GF-D8 (cell line): Measurements from ENCODE around the gene KCND2.
"Not testable (repeated sequence)": the region's sequence is repeated elsewhere in the genome, so short reads cannot be mapped to it uniquely, and the experiment has no call there.

ENCODE experiments used
- DNase-seq: peaks from one replicate; lab custom pipeline; 2025; lab: John Stamatoyannopoulos, UW

Gene KCND2

GRCh38 chr7:120272701-120273475 lies at the start of gene KCND2:
Gene KCND2 (plus strand): TSS chr7:120273175.
- no peak for DNase-seq

DNA sequence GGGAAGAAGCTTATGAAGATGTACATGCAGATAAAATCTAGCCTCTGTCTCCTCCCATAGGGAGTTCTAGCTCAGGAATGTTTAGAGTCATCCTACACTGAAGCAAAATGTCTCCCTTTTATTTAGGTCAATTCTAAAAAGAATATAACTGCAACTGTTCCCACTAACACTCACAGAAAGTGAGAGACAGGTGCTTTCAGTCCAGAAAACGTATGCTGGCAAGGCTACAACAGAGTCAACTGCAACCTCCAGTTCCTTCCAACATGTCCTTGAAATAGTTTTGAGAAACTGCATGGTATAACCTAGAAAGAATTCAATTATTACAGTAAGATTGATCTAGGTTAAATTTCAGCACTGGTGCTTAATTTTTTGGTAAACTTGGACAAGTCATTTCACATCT lies 46.8 kb upstream of the KCND2 start:
- DNase-seq: no peak

GRCh38 chr7:120227255-120227654 lies 45.7 kb upstream of the KCND2 start:
- no peak for DNase-seq

GRCh38 chr7:120229084-120229483 lies 43.9 kb upstream of the KCND2 start:
- no peak for DNase-seq

DNA sequence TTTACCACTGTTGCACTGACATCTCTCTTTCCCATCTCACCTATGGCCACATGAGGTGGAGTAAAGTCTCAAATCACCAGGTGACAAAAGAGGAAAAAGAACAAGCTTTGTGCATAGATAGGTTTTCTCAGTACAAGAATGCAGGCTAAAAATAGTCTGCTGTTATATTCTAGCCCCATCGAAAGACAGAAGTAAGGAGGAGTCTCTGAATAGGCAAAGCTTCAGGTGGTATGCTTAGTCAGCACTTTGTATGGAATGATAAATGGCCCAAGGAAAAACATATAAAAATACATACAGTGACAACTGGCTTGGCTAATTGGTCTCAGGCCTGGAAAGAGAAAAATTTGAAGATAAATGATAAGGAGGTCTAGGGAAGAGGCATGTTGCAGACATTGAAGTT lies 39.6 kb upstream of the KCND2 start:
- DNase-seq: no peak

DNA sequence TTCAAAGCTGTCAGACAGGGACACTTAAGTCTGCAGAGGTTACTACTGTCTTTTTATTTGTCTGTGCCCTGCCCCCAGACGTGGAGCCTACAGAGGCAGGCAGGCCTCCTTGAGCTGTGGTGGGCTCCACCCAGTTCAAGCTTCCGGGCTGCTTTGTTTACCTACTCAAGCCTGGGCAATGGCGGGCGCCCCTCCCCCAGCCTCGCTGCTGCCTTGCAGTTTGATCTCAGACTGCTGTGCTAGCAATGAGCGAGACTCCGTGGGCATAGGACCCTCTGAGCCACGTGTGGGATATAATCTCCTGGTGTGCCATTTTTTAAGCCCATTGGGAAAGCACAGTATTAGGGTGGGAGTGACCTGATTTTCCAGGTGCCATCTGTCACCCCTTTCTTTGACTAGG lies 32.6 kb upstream of the KCND2 start:
- DNase-seq: not testable (repeated sequence)

DNA sequence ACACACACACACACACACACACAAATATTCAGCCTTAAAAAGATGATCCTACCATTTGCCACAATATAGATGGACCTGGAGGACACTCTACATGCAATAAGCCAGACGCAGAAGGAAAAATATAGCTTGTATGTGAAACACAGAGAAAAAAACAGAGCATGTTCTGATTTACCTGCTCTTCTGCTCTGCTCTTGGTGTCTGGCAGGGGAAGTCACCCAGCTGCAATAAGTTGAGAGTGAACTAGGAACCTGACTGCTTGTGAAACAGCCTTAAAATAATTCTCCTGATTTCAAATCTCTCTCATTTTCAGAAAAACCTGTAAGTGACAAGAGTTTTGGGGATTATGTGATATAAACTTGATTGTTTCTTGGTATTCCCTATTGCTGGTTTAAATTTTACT lies 31.0 kb upstream of the KCND2 start:
- DNase-seq: no peak

DNA sequence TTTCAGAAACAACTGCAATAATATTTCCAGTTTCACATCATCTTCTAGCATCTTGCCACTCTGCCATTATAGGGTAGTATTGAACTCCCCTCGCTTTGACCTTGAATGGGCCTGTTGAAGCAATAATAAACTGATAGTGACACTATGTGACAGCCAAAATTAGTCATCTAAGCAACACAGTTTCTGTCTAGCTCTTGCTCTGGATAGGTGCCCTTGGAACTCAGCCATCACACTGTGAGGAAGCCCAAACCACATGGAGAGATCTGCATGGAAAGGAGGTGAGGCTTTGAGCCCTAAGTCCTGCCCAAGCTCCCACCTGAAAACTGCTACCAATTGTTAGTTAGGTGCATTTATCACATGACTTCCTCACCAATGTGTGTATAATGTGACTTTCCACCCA lies 18.1 kb upstream of the KCND2 start:
- no peak for DNase-seq

DNA sequence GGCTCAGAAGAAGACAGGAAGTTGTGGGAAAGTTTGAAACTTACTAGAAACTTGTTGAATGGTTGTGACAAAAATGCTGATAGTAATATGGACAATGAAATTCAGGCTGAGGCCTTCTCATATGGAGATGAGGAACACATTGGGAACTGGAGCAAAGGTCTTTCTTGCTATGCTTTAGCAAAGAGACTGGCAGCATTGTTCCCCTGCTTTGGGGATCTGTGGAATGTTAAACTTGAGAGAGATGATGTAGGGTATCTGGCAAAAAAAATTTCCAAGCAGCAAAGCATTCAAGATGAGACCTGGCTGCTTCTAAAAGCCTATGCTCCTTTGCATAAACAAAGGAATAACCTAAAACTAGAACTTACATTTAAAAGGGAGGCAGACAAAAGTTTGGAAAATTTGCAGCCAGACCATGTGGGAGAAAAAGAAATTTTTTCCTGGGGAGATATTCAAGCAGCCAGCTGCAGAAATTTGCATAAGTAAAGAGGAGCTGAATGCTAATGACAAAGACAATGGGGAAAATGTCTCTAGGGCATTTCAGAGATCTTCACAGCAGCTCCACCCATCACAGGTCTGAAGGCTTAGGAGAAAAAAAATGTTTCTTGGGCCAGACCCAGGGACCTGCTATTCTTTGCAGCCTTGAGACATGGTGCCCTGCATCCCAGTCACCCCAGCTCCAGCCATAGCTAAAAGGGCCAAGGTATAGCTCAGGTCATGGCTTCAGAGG lies 16.5 kb upstream of the KCND2 start:
- DNase-seq: no peak

GRCh38 chr7:120259386-120259785 lies 13.6 kb upstream of the KCND2 start:
- no peak for DNase-seq

- DNase-seq: no peak
These were observed 12.9 kb upstream of the KCND2 start for GRCh38 chr7:120260111-120260510.

DNA sequence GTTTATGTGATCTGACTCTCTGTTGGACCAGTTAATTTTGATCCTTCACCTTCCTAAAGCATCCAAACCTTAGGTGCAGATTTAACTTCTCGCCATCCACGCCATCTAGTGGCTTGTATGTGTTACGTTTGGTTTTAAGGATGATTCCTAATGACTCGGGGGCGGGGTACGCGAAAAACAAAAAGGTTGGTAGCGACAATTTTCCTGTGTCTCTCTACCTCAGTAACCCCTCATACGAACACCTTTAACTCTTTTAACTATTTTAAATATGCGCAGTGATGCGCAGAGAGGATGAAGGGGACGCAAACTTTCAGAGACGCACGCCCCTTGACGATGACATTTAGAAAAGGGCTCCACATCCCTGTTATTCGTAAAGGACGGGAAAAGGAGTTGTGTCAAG lies 714 bp upstream of the KCND2 start:
- no peak for DNase-seq

- no peak for DNase-seq
These were observed 551 bp downstream of the KCND2 start for GRCh38 chr7:120273476-120273975.

GRCh38 chr7:120274482-120274881 lies 1.5 kb downstream of the KCND2 start:
- no peak for DNase-seq

DNA sequence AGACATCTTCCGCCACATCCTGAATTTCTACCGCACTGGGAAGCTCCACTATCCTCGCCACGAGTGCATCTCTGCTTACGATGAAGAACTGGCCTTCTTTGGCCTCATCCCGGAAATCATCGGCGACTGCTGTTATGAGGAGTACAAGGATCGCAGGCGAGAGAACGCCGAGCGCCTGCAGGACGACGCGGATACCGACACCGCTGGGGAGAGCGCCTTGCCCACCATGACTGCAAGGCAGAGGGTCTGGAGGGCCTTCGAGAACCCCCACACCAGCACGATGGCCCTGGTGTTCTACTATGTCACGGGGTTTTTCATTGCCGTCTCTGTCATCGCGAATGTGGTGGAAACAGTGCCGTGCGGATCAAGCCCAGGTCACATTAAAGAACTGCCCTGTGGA lies 1.9 kb downstream of the KCND2 start:
- DNase-seq: no peak

- DNase-seq: no peak
These were observed 3.7 kb downstream of the KCND2 start for GRCh38 chr7:120276720-120277119.

DNA sequence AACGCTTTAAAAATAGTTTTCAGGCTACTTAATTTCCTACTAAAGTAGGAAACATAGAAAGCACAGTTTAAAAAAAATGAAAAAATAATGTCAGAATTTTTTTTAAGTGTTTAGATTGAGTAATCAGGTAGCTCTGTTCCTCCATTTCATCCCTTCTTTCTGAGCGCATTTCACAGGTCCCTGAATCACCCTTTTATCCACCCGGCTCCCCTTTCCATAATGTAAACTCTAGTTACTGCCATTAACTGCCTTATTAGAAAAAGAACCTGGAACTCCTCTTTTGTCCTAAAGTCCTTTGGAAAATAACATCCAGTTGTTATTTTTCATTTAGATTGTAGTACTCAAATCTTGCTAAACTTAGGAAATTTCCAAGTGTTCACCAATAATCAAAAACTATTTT lies 5.8 kb downstream of the KCND2 start:
- no peak for DNase-seq

DNA sequence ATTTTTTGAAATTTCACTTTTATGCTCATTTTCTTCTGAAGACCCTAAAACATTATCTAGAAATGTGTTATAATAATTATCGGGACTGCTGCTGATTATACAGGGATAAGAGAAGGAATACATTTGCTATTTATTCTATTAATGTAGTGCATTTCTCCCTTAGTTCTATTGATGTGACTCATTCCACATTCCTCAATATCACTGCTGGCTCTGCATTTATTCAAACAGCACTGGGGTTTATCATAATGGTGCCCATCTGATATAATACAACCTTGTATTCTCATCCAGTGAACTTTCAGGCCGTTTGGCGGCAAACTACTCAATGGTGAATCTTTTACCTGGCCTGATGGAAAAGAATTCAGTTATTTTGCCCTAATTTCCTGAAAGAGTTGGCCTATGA lies 7.8 kb downstream of the KCND2 start:
- DNase-seq: no peak

DNA sequence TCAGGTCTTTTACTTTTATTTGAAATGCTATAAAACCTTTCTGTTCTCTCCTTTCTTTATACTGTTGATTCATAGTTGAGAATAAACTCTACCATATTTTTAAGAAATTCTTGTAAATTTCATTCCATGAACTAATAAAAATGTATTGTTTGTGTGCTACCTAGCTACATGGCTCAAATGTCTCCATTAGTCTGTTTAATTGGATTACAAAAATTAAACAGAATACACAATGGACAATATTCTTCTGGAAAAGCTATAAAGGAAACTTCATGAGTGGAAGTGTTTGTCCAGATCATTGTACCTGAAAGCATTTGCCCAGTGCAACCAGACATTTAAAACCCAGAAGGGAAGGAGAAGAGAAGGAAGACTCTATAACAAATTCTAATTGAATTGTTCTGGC lies 20.1 kb downstream of the KCND2 start:
- no peak for DNase-seq

DNA sequence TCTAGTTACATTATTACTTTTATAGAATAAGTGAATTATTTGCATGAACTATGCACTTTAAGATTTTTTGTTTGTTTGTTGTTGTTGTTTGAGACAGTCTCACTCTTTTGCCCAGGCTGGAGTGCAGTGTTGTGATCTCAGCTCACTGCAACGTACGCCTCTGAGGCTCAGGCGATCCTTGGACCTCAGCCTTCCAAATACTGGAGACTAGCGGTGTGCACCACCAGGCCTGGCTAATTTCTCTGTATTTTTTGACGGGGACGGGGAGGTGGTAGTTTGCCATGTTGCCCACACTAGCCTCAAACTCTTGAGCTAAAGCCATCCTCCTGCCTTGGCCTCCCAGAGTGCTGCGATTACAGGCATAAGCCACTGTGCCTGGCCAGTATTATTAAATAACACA lies 29.2 kb downstream of the KCND2 start:
- no peak for DNase-seq

DNA sequence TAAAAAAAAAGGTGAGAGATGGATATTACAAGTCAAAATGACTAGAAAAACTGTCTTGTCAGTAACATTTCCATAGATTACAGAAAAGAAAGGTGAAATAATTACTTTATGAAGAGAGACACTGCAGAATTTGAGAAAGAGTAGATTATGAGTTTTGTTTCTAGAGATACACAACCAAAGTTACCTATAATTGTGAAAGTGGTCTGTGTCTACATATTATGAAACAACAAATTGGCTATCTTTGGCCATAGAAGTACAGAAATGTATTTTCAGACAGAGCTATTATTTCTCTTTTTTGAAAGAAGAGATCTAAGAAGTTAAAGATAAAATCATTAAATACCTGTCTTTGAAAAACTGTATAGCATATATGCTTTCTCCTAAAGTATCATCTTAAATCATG lies 30.1 kb downstream of the KCND2 start:
- no peak for DNase-seq

DNA sequence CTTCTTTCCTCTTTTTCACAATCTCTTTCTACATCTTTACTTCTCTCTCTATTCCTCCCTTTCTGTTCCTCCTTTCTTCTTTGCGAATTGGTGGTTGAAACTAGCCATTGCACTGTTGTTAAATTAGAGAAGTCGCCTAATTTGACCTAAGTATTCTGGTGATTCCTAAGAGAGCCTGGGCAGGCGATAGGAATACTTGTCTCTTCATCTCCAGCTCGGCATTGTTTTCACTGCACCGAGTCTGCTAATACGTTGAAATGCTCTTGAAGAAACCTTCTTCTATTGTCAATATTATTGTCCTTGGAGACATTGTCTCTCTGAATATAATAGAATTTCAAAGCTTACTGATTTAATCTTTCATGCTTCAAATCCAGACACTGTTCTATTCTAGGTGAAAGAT lies 31.7 kb downstream of the KCND2 start:
- DNase-seq: no peak

GRCh38 chr7:120307991-120308545 lies 35.1 kb downstream of the KCND2 start:
- DNase-seq: no peak
